Measurements from ENCODE around the gene PSRC1.
"Not testable (repeated sequence)": the region's sequence is repeated elsewhere in the genome, so short reads cannot be mapped to it uniquely, and the experiment has no call there.

Gene PSRC1

DNA sequence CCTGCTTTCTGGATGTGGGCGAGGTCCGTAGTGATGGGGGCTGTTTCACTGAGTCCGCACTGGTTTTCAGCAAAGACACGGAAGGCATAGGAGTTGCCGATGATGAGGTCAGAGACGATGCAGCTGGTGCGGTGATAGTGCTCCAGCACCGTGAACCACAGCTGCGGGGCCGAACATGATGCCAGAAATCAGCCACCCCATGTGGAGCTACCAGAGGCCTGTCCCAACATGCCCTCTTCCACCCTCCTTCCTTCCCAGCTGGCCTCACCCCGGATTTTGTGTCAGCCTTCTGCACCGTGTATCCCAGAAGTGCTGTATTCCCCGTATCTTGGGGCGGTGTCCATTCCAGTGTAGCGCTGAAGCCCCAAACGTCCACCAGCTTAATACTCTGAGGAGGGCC, 13.8 kb upstream of the PSRC1 start:
- Histone ChIP-seq H3K27me3 (ENCODE audit: control insufficient read depth, insufficient read depth, low read length) (no peaks in the 10 kb centered on the region), H3K4me3 (ENCODE audit: low read length) (no peak overlapping the region), H3K9me3 (ENCODE audit: control insufficient read depth, insufficient read depth, low read length) (no peaks in the 10 kb centered on the region), H3K4me1 (ENCODE audit: control insufficient read depth, insufficient read depth, low read length) (peaks cover 2% of the 10 kb centered on the region; the same call in 1 of the 2 replicates), H3K27ac (ENCODE audit: low read length) (no peak overlapping the region), H3K36me3 (ENCODE audit: control insufficient read depth, insufficient read depth, low read length) (no peaks in the 10 kb centered on the region)
- DNase-seq (ENCODE audit: low read depth, low spot score), result no peak
- no CpG with 5 or more reads among the region's 16 CpGs for WGBS (ENCODE audit: insufficient coverage, insufficient read length)

DNA sequence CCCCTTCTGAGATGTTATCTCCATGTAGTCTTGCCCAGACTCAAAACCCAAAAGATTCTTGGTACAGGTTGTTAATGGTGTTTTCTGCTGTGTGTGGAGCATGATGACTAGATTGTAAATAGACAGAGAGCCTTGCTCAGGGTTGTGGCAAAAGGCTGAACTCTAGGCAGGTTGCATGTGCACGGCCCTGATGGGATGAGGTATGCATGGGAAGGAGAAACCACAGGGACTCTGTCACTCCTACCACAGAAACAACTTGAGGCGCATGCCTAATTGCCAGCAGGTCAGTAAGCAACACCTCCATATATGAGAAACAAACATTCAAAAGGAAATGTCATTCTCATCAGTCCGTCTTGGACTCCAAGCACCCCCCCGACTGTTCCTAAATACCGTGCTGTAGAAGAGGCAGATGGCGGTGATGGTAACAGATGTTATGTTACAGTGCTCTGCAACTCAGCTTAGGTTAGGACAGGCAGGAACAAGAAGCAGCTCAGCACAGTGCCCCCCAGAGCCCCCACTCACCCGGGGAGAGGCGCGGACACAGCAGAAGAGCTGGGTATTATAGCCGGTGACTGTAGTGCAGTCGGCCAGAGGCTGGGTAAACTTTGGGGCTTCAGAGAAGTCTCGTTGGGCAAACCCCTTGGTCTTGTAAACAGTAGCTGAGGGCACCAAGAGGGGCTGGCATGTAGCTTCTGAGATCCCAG, 12.9 kb upstream of the PSRC1 start:
- H3K9me3 ChIP-seq (ENCODE audit: control insufficient read depth, insufficient read depth, low read length), result no peaks in the 10 kb centered on the region
- no CpG with 5 or more reads among the region's 12 CpGs for WGBS (ENCODE audit: insufficient coverage, insufficient read length)
- no peak for DNase-seq (ENCODE audit: low read depth, low spot score)
- no peaks in the 10 kb centered on the region for H3K27me3 ChIP-seq (ENCODE audit: control insufficient read depth, insufficient read depth, low read length)
- H3K4me3 ChIP-seq (ENCODE audit: low read length), result no peak overlapping the region
- no peak overlapping the region for H3K27ac ChIP-seq (ENCODE audit: low read length)
- H3K36me3 ChIP-seq (ENCODE audit: control insufficient read depth, insufficient read depth, low read length), result no peaks in the 10 kb centered on the region
- peaks cover 2% of the 10 kb centered on the region; the same call in 1 of the 2 replicates for H3K4me1 ChIP-seq (ENCODE audit: control insufficient read depth, insufficient read depth, low read length)

DNA sequence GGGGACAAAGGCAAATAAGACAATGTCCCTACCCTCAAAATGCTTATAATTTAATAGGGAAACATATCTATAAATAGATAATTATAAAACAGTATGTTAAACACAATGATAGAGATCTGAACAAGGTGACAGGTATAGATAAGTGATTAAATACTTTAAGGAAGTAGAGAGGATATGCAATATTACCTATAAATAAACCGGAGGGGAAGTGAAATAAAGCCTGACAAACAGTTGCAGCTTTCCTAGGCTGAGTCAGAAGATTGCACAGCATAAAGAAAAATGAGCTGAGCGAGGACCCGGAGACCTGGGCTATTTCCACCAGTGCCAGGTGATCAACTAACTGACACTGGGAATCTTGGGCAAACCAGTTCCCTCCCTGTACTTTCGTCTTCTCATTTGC, 11.5 kb upstream of the PSRC1 start:
- Histone ChIP-seq H3K4me1 (ENCODE audit: control insufficient read depth, insufficient read depth, low read length) (no peaks in the 10 kb centered on the region), H3K9me3 (ENCODE audit: control insufficient read depth, insufficient read depth, low read length) (no peaks in the 10 kb centered on the region), H3K27me3 (ENCODE audit: control insufficient read depth, insufficient read depth, low read length) (no peaks in the 10 kb centered on the region), H3K36me3 (ENCODE audit: control insufficient read depth, insufficient read depth, low read length) (no peaks in the 10 kb centered on the region), H3K4me3 (ENCODE audit: low read length) (no peak overlapping the region), H3K27ac (ENCODE audit: low read length) (no peak overlapping the region)
- no peak for DNase-seq (ENCODE audit: low read depth, low spot score)
- no CpG with 5 or more reads among the region's 4 CpGs for WGBS (ENCODE audit: insufficient coverage, insufficient read length)

DNA sequence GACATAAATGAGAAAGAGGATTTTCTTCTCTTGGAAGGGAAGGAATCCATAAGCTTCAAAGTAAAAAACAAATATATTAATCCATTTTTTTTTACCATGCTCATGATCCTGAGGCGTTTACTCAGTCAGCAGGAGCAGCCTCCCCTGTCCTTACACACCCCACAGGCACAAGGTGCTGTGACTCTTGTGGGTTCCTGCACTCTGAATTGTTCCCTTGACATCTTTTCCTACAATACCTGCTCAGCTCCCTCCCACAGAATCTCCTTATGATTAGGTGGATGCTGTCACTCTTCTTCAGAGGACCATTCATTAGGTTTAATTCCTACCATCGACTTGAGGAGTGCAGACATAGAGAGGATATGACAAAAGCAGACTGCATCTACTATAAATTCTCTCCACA, 10.1 kb upstream of the PSRC1 start:
- Histone ChIP-seq H3K4me3 (ENCODE audit: low read length) (no peak overlapping the region), H3K27me3 (ENCODE audit: control insufficient read depth, insufficient read depth, low read length) (no peaks in the 10 kb centered on the region), H3K9me3 (ENCODE audit: control insufficient read depth, insufficient read depth, low read length) (no peaks in the 10 kb centered on the region), H3K4me1 (ENCODE audit: control insufficient read depth, insufficient read depth, low read length) (no peaks in the 10 kb centered on the region), H3K36me3 (ENCODE audit: control insufficient read depth, insufficient read depth, low read length) (no peaks in the 10 kb centered on the region), H3K27ac (ENCODE audit: low read length) (no peak overlapping the region)
- DNase-seq (ENCODE audit: low read depth, low spot score), result no peak
- WGBS (ENCODE audit: insufficient coverage, insufficient read length), result no CpG with 5 or more reads among the region's 2 CpGs

DNA sequence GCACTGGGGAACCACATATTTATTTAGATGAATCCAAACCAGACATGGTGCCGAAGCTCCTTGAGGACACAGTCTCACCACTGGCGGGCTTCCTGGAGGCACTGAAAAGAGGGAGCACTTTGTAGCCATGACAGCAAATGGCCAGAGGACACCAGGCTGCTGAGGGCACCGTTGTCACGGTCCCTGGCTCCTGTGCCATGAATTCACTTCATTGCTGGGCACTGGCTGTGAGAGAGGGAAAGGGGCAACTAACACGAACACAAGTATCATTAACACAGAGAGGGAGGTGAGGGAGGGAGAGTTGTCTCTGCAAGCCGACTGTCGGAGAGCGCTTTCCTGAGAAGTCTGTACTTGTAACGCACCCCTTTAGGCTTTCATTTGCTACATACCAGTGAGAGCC, 9.4 kb upstream of the PSRC1 start:
- Histone ChIP-seq H3K9me3 (ENCODE audit: control insufficient read depth, insufficient read depth, low read length) (no peaks in the 10 kb centered on the region), H3K27ac (ENCODE audit: low read length) (no peak overlapping the region), H3K36me3 (ENCODE audit: control insufficient read depth, insufficient read depth, low read length) (no peaks in the 10 kb centered on the region), H3K4me1 (ENCODE audit: control insufficient read depth, insufficient read depth, low read length) (no peaks in the 10 kb centered on the region), H3K4me3 (ENCODE audit: low read length) (no peak overlapping the region), H3K27me3 (ENCODE audit: control insufficient read depth, insufficient read depth, low read length) (no peaks in the 10 kb centered on the region)
- no peak for DNase-seq (ENCODE audit: low read depth, low spot score)
- WGBS (ENCODE audit: insufficient coverage, insufficient read length), result no CpG with 5 or more reads among the region's 9 CpGs

DNA sequence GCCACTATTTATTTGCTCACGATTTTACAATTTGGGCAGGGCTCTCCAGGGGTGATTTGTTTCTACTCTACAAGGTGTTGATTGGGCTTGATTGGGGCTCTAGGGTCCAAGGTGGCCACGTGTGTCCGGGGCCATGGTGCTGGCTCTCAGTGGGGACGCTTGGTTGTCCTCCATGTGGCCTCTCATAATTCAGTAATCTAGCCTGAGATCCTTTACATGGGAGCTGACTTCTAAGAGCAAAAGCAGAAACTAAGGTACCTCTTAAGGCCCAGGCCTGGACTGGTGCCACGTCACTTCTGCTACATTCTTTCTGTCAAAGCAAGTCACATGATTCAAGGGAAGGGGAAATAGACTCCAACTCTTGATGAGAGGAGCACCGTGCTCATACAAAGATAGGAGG, 8.1 kb upstream of the PSRC1 start:
- H3K9me3 ChIP-seq (ENCODE audit: control insufficient read depth, insufficient read depth, low read length), result no peaks in the 10 kb centered on the region
- H3K27me3 ChIP-seq (ENCODE audit: control insufficient read depth, insufficient read depth, low read length), result no peaks in the 10 kb centered on the region
- H3K4me3 ChIP-seq (ENCODE audit: low read length), result no peak overlapping the region
- DNase-seq (ENCODE audit: low read depth, low spot score), result no peak
- no CpG with 5 or more reads among the region's 6 CpGs for WGBS (ENCODE audit: insufficient coverage, insufficient read length)
- no peaks in the 10 kb centered on the region for H3K4me1 ChIP-seq (ENCODE audit: control insufficient read depth, insufficient read depth, low read length)
- H3K36me3 ChIP-seq (ENCODE audit: control insufficient read depth, insufficient read depth, low read length), result no peaks in the 10 kb centered on the region
- no peak overlapping the region for H3K27ac ChIP-seq (ENCODE audit: low read length)

DNA sequence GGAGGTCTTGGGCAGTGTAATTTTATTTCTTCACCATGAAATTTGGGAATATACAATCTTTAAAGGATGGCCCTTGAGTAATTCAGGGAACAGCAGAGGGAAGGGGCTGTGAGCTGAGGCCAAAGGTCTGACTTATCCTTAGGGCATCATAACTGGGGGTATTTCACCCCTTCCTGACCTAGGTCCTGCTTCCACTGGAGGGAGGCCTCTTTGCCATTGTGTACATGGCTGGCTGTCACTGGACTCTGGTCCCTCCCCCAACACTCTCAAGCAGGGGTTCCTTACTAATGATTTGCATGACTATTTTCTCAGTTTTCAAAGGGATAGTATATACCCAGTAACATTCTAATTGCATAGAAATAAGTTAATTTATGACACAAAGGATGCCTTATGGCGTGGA, 7.2 kb upstream of the PSRC1 start:
- no peak for DNase-seq (ENCODE audit: low read depth, low spot score)
- Histone ChIP-seq H3K27ac (ENCODE audit: low read length) (no peak overlapping the region), H3K4me1 (ENCODE audit: control insufficient read depth, insufficient read depth, low read length) (no peaks in the 10 kb centered on the region; the same call in 1 of the 2 replicates), H3K36me3 (ENCODE audit: control insufficient read depth, insufficient read depth, low read length) (no peaks in the 10 kb centered on the region), H3K9me3 (ENCODE audit: control insufficient read depth, insufficient read depth, low read length) (no peaks in the 10 kb centered on the region), H3K4me3 (ENCODE audit: low read length) (no peak overlapping the region), H3K27me3 (ENCODE audit: control insufficient read depth, insufficient read depth, low read length) (no peaks in the 10 kb centered on the region)
- WGBS (ENCODE audit: insufficient coverage, insufficient read length), result no CpG with 5 or more reads among the region's 1 CpG

DNA sequence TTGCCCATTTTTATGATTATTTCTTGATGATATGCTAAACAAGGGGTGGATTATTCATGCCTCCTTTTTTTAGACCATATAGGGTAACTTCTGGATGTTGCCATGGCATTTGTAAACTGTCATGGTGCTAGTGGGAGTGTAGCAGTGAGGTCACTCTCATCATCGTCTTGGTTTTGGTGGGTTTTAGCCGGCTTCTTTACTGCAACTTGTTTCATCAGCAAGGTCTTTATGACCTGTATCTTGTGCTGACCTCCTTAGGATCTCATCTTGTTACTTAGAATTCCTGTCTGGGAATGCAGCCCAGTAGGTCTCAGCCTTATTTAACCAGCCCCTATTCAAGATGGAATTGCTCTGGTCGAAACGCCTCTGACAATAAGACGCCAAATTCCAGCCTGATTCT, 3.8 kb upstream of the PSRC1 start:
- DNase-seq (ENCODE audit: low read depth, low spot score); H3K27me3 ChIP-seq (ENCODE audit: control insufficient read depth, insufficient read depth, low read length); H3K27ac ChIP-seq (ENCODE audit: low read length); H3K9me3 ChIP-seq (ENCODE audit: control insufficient read depth, insufficient read depth, low read length); H3K36me3 ChIP-seq (ENCODE audit: control insufficient read depth, insufficient read depth, low read length); H3K4me1 ChIP-seq (ENCODE audit: control insufficient read depth, insufficient read depth, low read length); H3K4me3 ChIP-seq (ENCODE audit: low read length): not testable (repeated sequence)
- WGBS (ENCODE audit: insufficient coverage, insufficient read length), result no CpG with 5 or more reads among the region's 5 CpGs

DNA sequence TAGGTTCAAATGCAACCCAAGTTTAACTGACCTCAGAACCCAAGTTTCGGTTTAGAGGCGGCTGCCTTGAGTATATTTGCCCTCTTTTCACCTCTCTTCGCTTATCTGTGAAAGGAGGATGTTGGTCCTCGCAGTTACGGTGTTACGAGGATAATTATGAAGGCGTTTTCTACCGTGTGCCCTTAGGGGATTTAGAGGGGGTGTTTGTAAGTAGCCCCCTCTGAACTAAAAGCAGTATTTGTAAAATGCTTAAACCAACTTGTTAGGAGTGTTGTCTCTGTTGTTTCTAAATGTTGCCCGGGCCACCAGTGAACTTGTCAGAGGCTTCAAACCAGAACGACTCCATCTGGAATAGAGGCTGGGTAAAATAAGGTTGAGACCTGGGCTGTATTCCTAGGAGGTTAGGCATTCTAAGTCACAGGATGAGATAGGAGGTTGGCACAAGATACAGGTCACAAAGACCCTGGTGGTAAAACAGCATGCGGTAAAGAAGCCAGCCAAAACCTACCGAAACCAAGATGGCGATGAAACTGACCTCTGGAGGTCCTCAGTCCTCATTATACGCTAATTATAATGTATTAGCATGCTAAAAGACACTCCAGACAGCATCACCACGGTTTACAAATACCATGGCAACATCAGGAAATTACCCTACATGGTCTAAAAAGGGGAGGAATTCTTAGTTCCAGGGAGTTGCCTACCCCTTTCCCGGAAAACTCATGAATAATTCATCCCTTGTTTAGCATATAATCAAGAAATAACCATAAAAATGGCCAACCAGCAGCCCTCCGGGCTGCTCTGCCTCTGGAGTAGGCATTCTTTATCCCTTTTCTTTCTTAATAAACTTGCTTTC, 1.0 kb upstream of the PSRC1 start:
- H3K27ac ChIP-seq (ENCODE audit: low read length), result no peak overlapping the region
- H3K4me3 ChIP-seq (ENCODE audit: low read length), result peak overlapping the region; percentile 94; the same call in 1 of the 2 replicates
- no peaks in the 10 kb centered on the region for H3K9me3 ChIP-seq (ENCODE audit: control insufficient read depth, insufficient read depth, low read length)
- no peak for DNase-seq (ENCODE audit: low read depth, low spot score)
- whole genome bisulfite sequencing (ENCODE audit: insufficient coverage, insufficient read length), result no CpG with 5 or more reads among the region's 17 CpGs
- peaks cover 5% of the 10 kb centered on the region; the same call in 1 of the 2 replicates for H3K4me1 ChIP-seq (ENCODE audit: control insufficient read depth, insufficient read depth, low read length)
- no peaks in the 10 kb centered on the region for H3K27me3 ChIP-seq (ENCODE audit: control insufficient read depth, insufficient read depth, low read length)
- H3K36me3 ChIP-seq (ENCODE audit: control insufficient read depth, insufficient read depth, low read length), result peaks cover 5% of the 10 kb centered on the region; the same call in 1 of the 2 replicates

DNA sequence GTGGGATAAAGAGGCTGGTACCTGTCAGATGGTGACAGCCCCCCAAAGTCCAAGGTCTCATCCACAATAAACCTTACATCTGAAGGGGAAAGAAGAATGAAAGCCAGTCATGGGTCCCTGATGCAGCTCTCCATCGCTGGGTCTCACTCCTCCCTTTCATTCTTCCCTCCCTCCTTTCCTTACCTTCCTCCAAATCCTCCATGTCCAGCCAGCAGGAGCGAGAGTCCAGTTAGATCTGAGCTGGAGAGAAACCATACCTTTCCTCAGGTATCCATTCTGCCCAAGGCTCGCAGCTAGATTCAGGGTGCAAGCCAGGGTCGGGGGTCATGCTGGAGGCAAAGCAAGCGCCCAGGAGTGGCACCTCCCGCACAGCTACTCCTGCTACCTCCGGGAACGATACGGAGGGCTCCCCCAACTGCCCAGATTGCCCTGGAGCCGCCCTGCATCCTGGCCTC, 421 bp downstream of the PSRC1 start:
- Histone ChIP-seq H3K27ac (ENCODE audit: low read length) (no peak overlapping the region), H3K4me1 (ENCODE audit: control insufficient read depth, insufficient read depth, low read length) (peaks cover 5% of the 10 kb centered on the region; the same call in 1 of the 2 replicates), H3K9me3 (ENCODE audit: control insufficient read depth, insufficient read depth, low read length) (no peaks in the 10 kb centered on the region), H3K36me3 (ENCODE audit: control insufficient read depth, insufficient read depth, low read length) (peaks cover 7% of the 10 kb centered on the region; the same call in 1 of the 2 replicates), H3K4me3 (ENCODE audit: low read length) (peak overlapping the region; percentile 94; the same call in 1 of the 2 replicates), H3K27me3 (ENCODE audit: control insufficient read depth, insufficient read depth, low read length) (no peaks in the 10 kb centered on the region)
- no CpG with 5 or more reads among the region's 10 CpGs for WGBS (ENCODE audit: insufficient coverage, insufficient read length)
- no peak for DNase-seq (ENCODE audit: low read depth, low spot score)

Data from iPS DF 6.9 (cell line).